ENCODE measurements around the gene CCDC71L. TPM values are rescaled to one million over a fixed set of nuclear protein-coding genes. Genes with fewer than 3 reads are reported as not detected.
A peak's percentile ranks its signal among the peaks of the same experiment; 100 is the strongest.

The CCDC71L gene
- total and polyA plus RNA-seq, 2 of the 4 experiments (the other 2 are of a cell fraction): 19.7 to 20.6 TPM

DNA sequence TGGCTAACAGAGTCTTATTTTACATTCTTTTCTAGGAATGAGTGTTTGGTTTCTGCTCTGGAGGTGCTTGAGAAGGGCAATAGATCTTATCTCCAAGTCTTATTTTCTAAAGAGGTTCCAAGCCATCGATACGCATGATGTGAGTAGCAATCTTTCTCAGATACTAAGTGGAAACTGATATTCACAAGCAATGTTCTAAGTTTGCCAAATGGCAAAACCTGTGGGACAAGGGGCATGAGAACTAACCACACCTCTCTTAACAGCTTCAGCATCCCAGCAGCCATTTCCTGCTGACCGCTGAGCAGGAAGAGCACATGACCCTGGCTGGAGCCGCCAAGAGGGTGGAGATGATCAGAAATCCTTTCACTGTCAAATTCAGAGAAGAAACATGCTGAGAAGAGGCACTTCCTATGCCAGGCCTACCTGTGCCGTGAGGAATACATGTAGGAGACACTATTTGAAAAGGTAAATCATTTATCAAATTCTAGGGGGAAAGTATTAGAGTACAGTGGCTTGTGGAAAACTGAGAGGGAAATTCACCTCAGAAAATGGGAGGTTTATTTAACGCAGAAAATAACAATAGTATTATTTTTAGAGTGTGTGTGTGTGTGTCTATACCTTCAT lies 35.2 kb downstream of the CCDC71L start:
- peak overlapping the region; percentile 16; the same call in 1 of the 2 replicates for H3K18ac ChIP-seq (ENCODE audit: low read depth, low read length)
- peak overlapping the region in 1 of 2 experiments; percentile 57; a peak in 1 of 4 replicates for H4K8ac ChIP-seq (ENCODE audit: low read depth in 2 of 2, low read length in 2 of 2)
- peaks cover 7% of the 10 kb centered on the region; the same call in 1 of the 2 replicates for H3K9me3 ChIP-seq (ENCODE audit: control insufficient read depth, insufficient read depth, low read length)
- H3K36me3 ChIP-seq (ENCODE audit: control insufficient read depth, insufficient read depth, low read length): peaks cover 1% of the 10 kb centered on the region; the same call in 1 of the 2 replicates
- peaks cover 11% of the 10 kb centered on the region for H3K4me1 ChIP-seq (ENCODE audit: control insufficient read depth, insufficient read depth, low read length)
- H2BK5ac ChIP-seq (ENCODE audit: low read depth, low read length, poor library complexity, severe bottlenecking): no peak overlapping the region
- H3K27ac ChIP-seq (ENCODE audit: insufficient read depth, low read length): no peak overlapping the region
- no peak overlapping the region for H3K4me3 ChIP-seq (ENCODE audit: insufficient read depth, low read depth, low read length)
- no CpG with 5 or more reads among the region's 6 CpGs for WGBS, 2 experiments (ENCODE audit: extremely low coverage in 2 of 2, insufficient read length in 1 of 2)
- peak overlapping the region; percentile 91 for H2BK20ac ChIP-seq (ENCODE audit: low read depth, low read length)
- ATAC-seq (ENCODE audit: low read depth): no peak
- CTCF ChIA-PET: no interaction called here
- no peak for DNase-seq
- H2AK5ac ChIP-seq (ENCODE audit: low read depth, low read length): peak overlapping the region; percentile 94
- no TSS peak for BruUV-seq (replicated peaks)
- peaks cover 3% of the 10 kb centered on the region for H4K20me1 ChIP-seq (ENCODE audit: insufficient read depth, low read length)
- H4K91ac ChIP-seq (ENCODE audit: insufficient read depth, low read depth, low read length): peak overlapping the region; percentile 84
- no peak overlapping the region for H3K56ac ChIP-seq (ENCODE audit: extremely low read depth, insufficient read depth, low read length)
- H3K27me3 ChIP-seq (ENCODE audit: control insufficient read depth, insufficient read depth, low read length): no peaks in the 10 kb centered on the region
- no peak overlapping the region for H2AFZ ChIP-seq (replicated peaks; ENCODE audit: low read length, poor library complexity)
- H3K23ac ChIP-seq (ENCODE audit: low read depth, low read length): peak overlapping the region; percentile 69
- H3K79me1 ChIP-seq (ENCODE audit: low read depth in 1 of 2, low read length in 2 of 2): peaks cover 0 to 42% of the 10 kb centered on the region in 2 experiments; a peak in 2 of 4 replicates
- POLR2A ChIA-PET (ENCODE audit: unreplicated experiment): no interaction called here
- intact Hi-C loops (cut with micrococcal nuclease) (no loop called here), in situ Hi-C loops (cut with MboI; ENCODE audit: low sequenced_read_pairs) (no loop called here), dilution Hi-C loops (cut with HindIII; ENCODE audit: low sequenced_read_pairs, unreplicated experiment) (no loop called here)
- H3K9ac ChIP-seq (ENCODE audit: low read depth, low read length): no peak overlapping the region
- no peak overlapping the region for H4K5ac ChIP-seq (ENCODE audit: low read depth, low read length)
- TF ChIP-seq RAD21 (IDR thresholded peaks at IDR 0.05; ENCODE audit: low read length) (no peak), MAFK (IDR thresholded peaks at IDR 0.05; ENCODE audit: low read depth, low read length) (no peak), MAZ (IDR thresholded peaks at IDR 0.05; ENCODE audit: borderline replicate concordance, low read depth, low read length) (no peak), RFX5 (IDR thresholded peaks at IDR 0.05; ENCODE audit: low read depth, low read length) (no peak), CEBPB (IDR thresholded peaks at IDR 0.05; ENCODE audit: low read depth, low read length) (no peak), CHD1 (IDR thresholded peaks at IDR 0.05; ENCODE audit: low read depth, low read length) (no peak), BHLHE40 (IDR thresholded peaks at IDR 0.05; ENCODE audit: low read depth, low read length) (no peak), FOS (IDR thresholded peaks at IDR 0.05; ENCODE audit: low read depth, low read length) (no peak), NFE2L2 (IDR thresholded peaks at IDR 0.05; ENCODE audit: low read depth, low read length) (no peak), MXI1 (IDR thresholded peaks at IDR 0.05; ENCODE audit: borderline replicate concordance, low read depth, low read length) (no peak), POLR2A (IDR thresholded peaks at IDR 0.05; ENCODE audit: low read depth, low read length) (no peak), SMC3 (IDR thresholded peaks at IDR 0.05; ENCODE audit: low read depth, low read length) (no peak), RCOR1 (IDR thresholded peaks at IDR 0.05; ENCODE audit: insufficient replicate concordance, low read length) (no peak)
- TF ChIP-seq, protein P1, sequence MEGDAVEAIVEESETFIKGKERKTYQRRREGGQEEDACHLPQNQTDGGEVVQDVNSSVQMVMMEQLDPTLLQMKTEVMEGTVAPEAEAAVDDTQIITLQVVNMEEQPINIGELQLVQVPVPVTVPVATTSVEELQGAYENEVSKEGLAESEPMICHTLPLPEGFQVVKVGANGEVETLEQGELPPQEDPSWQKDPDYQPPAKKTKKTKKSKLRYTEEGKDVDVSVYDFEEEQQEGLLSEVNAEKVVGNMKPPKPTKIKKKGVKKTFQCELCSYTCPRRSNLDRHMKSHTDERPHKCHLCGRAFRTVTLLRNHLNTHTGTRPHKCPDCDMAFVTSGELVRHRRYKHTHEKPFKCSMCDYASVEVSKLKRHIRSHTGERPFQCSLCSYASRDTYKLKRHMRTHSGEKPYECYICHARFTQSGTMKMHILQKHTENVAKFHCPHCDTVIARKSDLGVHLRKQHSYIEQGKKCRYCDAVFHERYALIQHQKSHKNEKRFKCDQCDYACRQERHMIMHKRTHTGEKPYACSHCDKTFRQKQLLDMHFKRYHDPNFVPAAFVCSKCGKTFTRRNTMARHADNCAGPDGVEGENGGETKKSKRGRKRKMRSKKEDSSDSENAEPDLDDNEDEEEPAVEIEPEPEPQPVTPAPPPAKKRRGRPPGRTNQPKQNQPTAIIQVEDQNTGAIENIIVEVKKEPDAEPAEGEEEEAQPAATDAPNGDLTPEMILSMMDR (conservative IDR thresholded peaks at IDR 0.05; ENCODE audit: low read depth, low read length): no peak
- TF ChIP-seq, protein P2, sequence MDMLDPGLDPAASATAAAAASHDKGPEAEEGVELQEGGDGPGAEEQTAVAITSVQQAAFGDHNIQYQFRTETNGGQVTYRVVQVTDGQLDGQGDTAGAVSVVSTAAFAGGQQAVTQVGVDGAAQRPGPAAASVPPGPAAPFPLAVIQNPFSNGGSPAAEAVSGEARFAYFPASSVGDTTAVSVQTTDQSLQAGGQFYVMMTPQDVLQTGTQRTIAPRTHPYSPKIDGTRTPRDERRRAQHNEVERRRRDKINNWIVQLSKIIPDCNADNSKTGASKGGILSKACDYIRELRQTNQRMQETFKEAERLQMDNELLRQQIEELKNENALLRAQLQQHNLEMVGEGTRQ (IDR thresholded peaks at IDR 0.05; ENCODE audit: low read depth, low read length): no peak
- TF ChIP-seq, protein P3, sequence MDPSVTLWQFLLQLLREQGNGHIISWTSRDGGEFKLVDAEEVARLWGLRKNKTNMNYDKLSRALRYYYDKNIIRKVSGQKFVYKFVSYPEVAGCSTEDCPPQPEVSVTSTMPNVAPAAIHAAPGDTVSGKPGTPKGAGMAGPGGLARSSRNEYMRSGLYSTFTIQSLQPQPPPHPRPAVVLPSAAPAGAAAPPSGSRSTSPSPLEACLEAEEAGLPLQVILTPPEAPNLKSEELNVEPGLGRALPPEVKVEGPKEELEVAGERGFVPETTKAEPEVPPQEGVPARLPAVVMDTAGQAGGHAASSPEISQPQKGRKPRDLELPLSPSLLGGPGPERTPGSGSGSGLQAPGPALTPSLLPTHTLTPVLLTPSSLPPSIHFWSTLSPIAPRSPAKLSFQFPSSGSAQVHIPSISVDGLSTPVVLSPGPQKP (IDR thresholded peaks at IDR 0.05; ENCODE audit: borderline replicate concordance, low read depth, low read length): no peak
- peak overlapping the region; percentile 67; the same call in 2 of the 3 replicates for H2BK15ac ChIP-seq (ENCODE audit: low read depth, low read length)
- peaks cover 12% of the 10 kb centered on the region; the same call in 1 of the 2 replicates for H3K9me1 ChIP-seq (ENCODE audit: insufficient read depth, low read length)
- H2AK9ac ChIP-seq (replicated peaks; ENCODE audit: low read depth, low read length, poor library complexity): no peak overlapping the region
- H2BK120ac ChIP-seq (ENCODE audit: low read depth, low read length): peak overlapping the region; percentile 84
- peak overlapping the region; percentile 78 for H3K4ac ChIP-seq (ENCODE audit: low read depth, low read length)
- H3K4me2 ChIP-seq (ENCODE audit: low read depth, low read length): no peak overlapping the region
- peak overlapping the region; percentile 61 for H3K14ac ChIP-seq (replicated peaks; ENCODE audit: low read depth, low read length)

Data from IMR-90 (cell line).